22Rv1 (cell line): ENCODE results near the gene KIF26B.

ENCODE experiments used
- ZFX ChIP-seq: fragments of 450-650 bp; IDR thresholded peaks from 2 replicates; pipeline ENCODE4 v1.6.1; 2017; ENCODE audit warnings: antibody characterized with exemption, borderline replicate concordance
- TF ChIP-seq, protein P1 (sequence below): fragments of 450-650 bp; IDR thresholded peaks from 2 replicates; pipeline ENCODE4 v1.5.1; 2017; ENCODE audit warnings: mild to moderate bottlenecking

GRCh38 chr1:245501633-245502032 is 346.8 kb downstream of the KIF26B start:
- TF ChIP-seq, protein P1, sequence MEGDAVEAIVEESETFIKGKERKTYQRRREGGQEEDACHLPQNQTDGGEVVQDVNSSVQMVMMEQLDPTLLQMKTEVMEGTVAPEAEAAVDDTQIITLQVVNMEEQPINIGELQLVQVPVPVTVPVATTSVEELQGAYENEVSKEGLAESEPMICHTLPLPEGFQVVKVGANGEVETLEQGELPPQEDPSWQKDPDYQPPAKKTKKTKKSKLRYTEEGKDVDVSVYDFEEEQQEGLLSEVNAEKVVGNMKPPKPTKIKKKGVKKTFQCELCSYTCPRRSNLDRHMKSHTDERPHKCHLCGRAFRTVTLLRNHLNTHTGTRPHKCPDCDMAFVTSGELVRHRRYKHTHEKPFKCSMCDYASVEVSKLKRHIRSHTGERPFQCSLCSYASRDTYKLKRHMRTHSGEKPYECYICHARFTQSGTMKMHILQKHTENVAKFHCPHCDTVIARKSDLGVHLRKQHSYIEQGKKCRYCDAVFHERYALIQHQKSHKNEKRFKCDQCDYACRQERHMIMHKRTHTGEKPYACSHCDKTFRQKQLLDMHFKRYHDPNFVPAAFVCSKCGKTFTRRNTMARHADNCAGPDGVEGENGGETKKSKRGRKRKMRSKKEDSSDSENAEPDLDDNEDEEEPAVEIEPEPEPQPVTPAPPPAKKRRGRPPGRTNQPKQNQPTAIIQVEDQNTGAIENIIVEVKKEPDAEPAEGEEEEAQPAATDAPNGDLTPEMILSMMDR: no peak
- TF ChIP-seq ZFX: no peak
